H1 (cell line): ENCODE data around the gene CRBN. TPM values are rescaled to one million over a fixed set of nuclear protein-coding genes. Genes with fewer than 3 reads are reported as not detected.

ENCODE experiments used
- CTCF ChIA-PET: fragments of 300-600 bp; sonication (Branson Sonifier 250); formaldehyde crosslinking; loops from one replicate; lab custom pipeline; 2021; ENCODE audit not compliant: partially characterized antibody; lab: Charles Lee
- POLR2A ChIA-PET: fragments of 300-600 bp; sonication (Branson Sonifier 250); formaldehyde crosslinking; loops from one replicate; lab custom pipeline; 2021; ENCODE audit warnings: inconsistent platforms; ENCODE audit not compliant: partially characterized antibody; lab: Charles Lee
- DNase-seq, 2 experiments: peaks; one replicate each; pipeline versions ENCODE4 v3.0.0 to v3.0.0-alpha.2; 2010 to 2022; ENCODE audit warnings: low spot score in 2 of 2, low read depth in 1 of 2, mixed read lengths in 1 of 2
- FAIRE-seq: peaks from 2 replicates; lab custom pipeline; 2011; peaks lifted over from hg19 to GRCh38; lab: Jason Lieb, UNC
- H2AFZ ChIP-seq: 2 replicates; pipeline ENCODE4 v1.8.1; 2012; ENCODE audit warnings: low read length, inconsistent platforms
- H2AK5ac ChIP-seq: 2 replicates; pipeline ENCODE4 v1.6.1; 2013; ENCODE audit warnings: low read depth, low read length
- H2BK120ac ChIP-seq: replicated peaks from 2 replicates; pipeline ENCODE3; 2013; ENCODE audit warnings: low read depth, low read length, inconsistent platforms
- H2BK12ac ChIP-seq: 2 replicates; pipeline ENCODE4 v1.6.1; 2013; ENCODE audit warnings: low read depth, low read length
- H2BK15ac ChIP-seq: 2 replicates; pipeline ENCODE4 v1.6.1; 2013; ENCODE audit warnings: low read length
- H2BK20ac ChIP-seq: 2 replicates; pipeline ENCODE4 v1.6.1; 2013; ENCODE audit warnings: low read length
- H2BK5ac ChIP-seq: 2 replicates; pipeline ENCODE4 v1.6.1; 2013; ENCODE audit warnings: low read depth, low read length
- H3K14ac ChIP-seq: 2 replicates; pipeline ENCODE4 v1.6.1; 2013; ENCODE audit warnings: inconsistent platforms; ENCODE audit not compliant: insufficient read length
- H3K18ac ChIP-seq: 2 replicates; pipeline ENCODE4 v1.6.1; 2013; ENCODE audit warnings: low read length; ENCODE audit errors: extremely low read depth
- H3K23ac ChIP-seq: 2 replicates; pipeline ENCODE4 v1.6.1; 2013; ENCODE audit warnings: inconsistent platforms; ENCODE audit not compliant: insufficient read length
- H3K23me2 ChIP-seq: 2 replicates; pipeline ENCODE4 v1.6.1; 2013; ENCODE audit warnings: low read depth, low read length
- H3K27ac ChIP-seq: 2 replicates; pipeline ENCODE4 v1.6.1; 2011; ENCODE audit warnings: low read depth, low read length, inconsistent platforms
- H3K27me3 ChIP-seq, 4 experiments: replicated peaks in 1 of 4; 1 replicate in 1 of 4; 2 replicates in 3 of 4; pipeline versions ENCODE4 v1.6.1 to v1.8.1; 2011 to 2013; ENCODE audit warnings: low read length in 3 of 4, mild to moderate bottlenecking in 3 of 4, inconsistent platforms in 2 of 4, mixed read lengths in 2 of 4, moderate library complexity in 1 of 4; ENCODE audit not compliant: control insufficient read depth in 3 of 4, insufficient read depth in 3 of 4; ENCODE audit errors: extremely low read depth in 1 of 4
- H3K36me3 ChIP-seq, 4 experiments: 2 replicates each; pipeline versions ENCODE4 v1.6.1 to v1.8.1; 2011 to 2013; ENCODE audit warnings: mild to moderate bottlenecking in 4 of 4, low read length in 3 of 4, moderate library complexity in 2 of 4, control low read depth in 1 of 4, inconsistent platforms in 1 of 4; ENCODE audit not compliant: insufficient read depth in 4 of 4, control insufficient read depth in 2 of 4
- H3K4ac ChIP-seq: replicated peaks from 2 replicates; pipeline ENCODE3; 2013; ENCODE audit warnings: low read length, low read depth, mixed read lengths, inconsistent platforms; ENCODE audit not compliant: insufficient read length
- H3K4me1 ChIP-seq, 4 experiments: replicated peaks in 1 of 4; 1 replicate in 1 of 4; 2 replicates in 3 of 4; pipeline versions ENCODE4 v1.6.1 to v1.8.1; 2011 to 2013; ENCODE audit warnings: low read length in 3 of 4, inconsistent platforms in 2 of 4, mixed read lengths in 1 of 4; ENCODE audit not compliant: insufficient read depth in 4 of 4, control insufficient read depth in 3 of 4
- H3K4me2 ChIP-seq, 2 experiments: 2 replicates each; pipeline versions ENCODE4 v1.6.1 to v1.8.1; 2011 to 2013; ENCODE audit warnings: low read depth in 2 of 2, low read length in 2 of 2, control low read depth in 1 of 2, inconsistent platforms in 1 of 2, mild to moderate bottlenecking in 1 of 2; ENCODE audit not compliant: insufficient read depth in 1 of 2
- H3K4me3 ChIP-seq, 4 experiments: fragments of 200-600, 300-600 bp in 1 of 4; sonication (generic), shearing (Covaris generic), sonication (Bioruptor Twin) in 1 of 4; 2 replicates each; pipeline versions ENCODE4 v1.5.1 to v1.8.1; 2011 to 2016; ENCODE audit warnings: low read length in 4 of 4, low read depth in 3 of 4, control low read depth in 2 of 4, inconsistent platforms in 2 of 4, mild to moderate bottlenecking in 2 of 4, mixed read lengths in 1 of 4, moderate library complexity in 1 of 4; ENCODE audit not compliant: insufficient read depth in 2 of 4; ENCODE audit errors: extremely low read depth in 1 of 4
- H3K56ac ChIP-seq: replicated peaks from 2 replicates; pipeline ENCODE3; 2013; ENCODE audit warnings: low read depth, mild to moderate bottlenecking, mixed read lengths, low read length, inconsistent platforms; ENCODE audit not compliant: insufficient read length
- H3K79me1 ChIP-seq: 2 replicates; pipeline ENCODE4 v1.6.1; 2013; ENCODE audit warnings: low read depth, low read length, control low read depth
- H3K79me2 ChIP-seq, 2 experiments: 2 replicates each; pipeline versions ENCODE4 v1.6.1 to v1.8.1; 2012 to 2013; ENCODE audit warnings: low read length in 2 of 2, mild to moderate bottlenecking in 2 of 2, inconsistent platforms in 1 of 2; ENCODE audit not compliant: insufficient read depth in 2 of 2, control insufficient read depth in 1 of 2
- H3K9ac ChIP-seq, 4 experiments: replicated peaks in 1 of 4; 1 replicate in 1 of 4; 2 replicates in 3 of 4; pipeline versions ENCODE4 v1.6.1 to v1.8.1; 2011 to 2013; ENCODE audit warnings: low read depth in 3 of 4, low read length in 3 of 4, control low read depth in 2 of 4, mild to moderate bottlenecking in 2 of 4, moderate library complexity in 2 of 4, inconsistent platforms in 1 of 4; ENCODE audit errors: extremely low read depth in 1 of 4
- H3K9me3 ChIP-seq, 2 experiments: 2 replicates each; pipeline versions ENCODE4 v1.6.1 to v1.8.1; 2012 to 2013; ENCODE audit warnings: mild to moderate bottlenecking in 2 of 2, moderate library complexity in 2 of 2, control low read depth in 1 of 2, inconsistent platforms in 1 of 2, low read depth in 1 of 2, low read length in 1 of 2, mixed read lengths in 1 of 2; ENCODE audit not compliant: insufficient read depth in 2 of 2
- H4K20me1 ChIP-seq, 2 experiments: replicated peaks in 1 of 2; 2 replicates each; pipeline versions ENCODE3 to v1.8.1; 2011 to 2013; ENCODE audit warnings: inconsistent platforms in 2 of 2, low read length in 2 of 2, mild to moderate bottlenecking in 1 of 2; ENCODE audit not compliant: insufficient read depth in 2 of 2, control insufficient read depth in 1 of 2
- H4K5ac ChIP-seq: 2 replicates; pipeline ENCODE4 v1.6.1; 2013; ENCODE audit warnings: low read length, low read depth, mixed read lengths, inconsistent platforms; ENCODE audit not compliant: insufficient read length
- H4K8ac ChIP-seq: 2 replicates; pipeline ENCODE4 v1.8.0; 2013; ENCODE audit warnings: mild to moderate bottlenecking, moderate library complexity, low read length, inconsistent platforms; ENCODE audit not compliant: insufficient read depth; ENCODE audit errors: extremely low read depth
- H4K91ac ChIP-seq: replicated peaks from 2 replicates; pipeline ENCODE3; 2013; ENCODE audit warnings: low read length, mixed read lengths, inconsistent platforms; ENCODE audit not compliant: insufficient read length
- RAD21 ChIP-seq, 2 experiments: IDR thresholded peaks in 1 of 2; conservative IDR thresholded peaks in 1 of 2; 2 replicates each; pipeline ENCODE4 v1.6.1; 2011; ENCODE audit warnings: low read depth in 2 of 2, low read length in 2 of 2, improper control_type of control experiment in 1 of 2, inconsistent platforms in 1 of 2, mild to moderate bottlenecking in 1 of 2, moderate library complexity in 1 of 2
- WGBS, 2 experiments: shearing (Covaris generic) in 1 of 2; methylation state at CpG; one replicate each; pipeline versions ENCODE4 v1.1.6 to v1.1.7; 2013 to 2015; ENCODE audit warnings: low lambda C conversion rate in 2 of 2, mixed read lengths in 2 of 2, inconsistent platforms in 1 of 2, low coverage in 1 of 2, missing lambda C conversion rate in 1 of 2; ENCODE audit not compliant: insufficient replicate concordance in 2 of 2, insufficient coverage in 1 of 2, insufficient read length in 1 of 2; ENCODE audit errors: extremely low coverage in 1 of 2, missing lambda C conversion rate in 1 of 2; 5-methylcytosine and 5-hydroxymethylcytosine counted together
- polyA plus RNA-seq, 7 experiments: library from polyadenylated mRNA; depleted of rRNA in 3 of 7; stranded (reverse) in 5 of 7; unstranded in 2 of 7; fragments of >200 nt in 5 of 7; fragments of 200-250 nt in 2 of 7; gene quantifications; 1 replicate in 5 of 7; 2 replicates in 1 of 7; 4 replicates in 1 of 7; pipeline versions ENCODE4 v1.2.1 to v1.2.3, GENCODE V29; 2011 to 2013; ENCODE audit warnings: missing spikeins in 2 of 7, mixed read lengths in 2 of 7
- total RNA-seq: library from RNA; stranded (reverse); fragmentation: NEBNext Ultra II Directional; extraction: Animal tissue kit (Norgen Biotek cat#: 25700); gene quantifications from 2 replicates; pipeline ENCODE4 v1.2.1, GENCODE V29; 2021
- TF ChIP-seq, protein P1 (sequence below), 3 experiments: IDR thresholded peaks; 1 replicate in 2 of 3; 2 replicates in 1 of 3; pipeline versions ENCODE4 v1.5.1 to v1.6.1; 2011; ENCODE audit warnings: low read length in 3 of 3, mild to moderate bottlenecking in 3 of 3, inconsistent platforms in 2 of 3, low read depth in 1 of 3, moderate library complexity in 1 of 3; ENCODE audit not compliant: insufficient read depth in 1 of 3; ENCODE audit errors: control extremely low read depth in 1 of 3

The CRBN gene
- total and polyA plus RNA-seq, 2 of the 8 experiments (the other 6 are each of a cell fraction or from before 2014, with no cell fraction given) = 13.4 to 30.3 TPM

DNA sequence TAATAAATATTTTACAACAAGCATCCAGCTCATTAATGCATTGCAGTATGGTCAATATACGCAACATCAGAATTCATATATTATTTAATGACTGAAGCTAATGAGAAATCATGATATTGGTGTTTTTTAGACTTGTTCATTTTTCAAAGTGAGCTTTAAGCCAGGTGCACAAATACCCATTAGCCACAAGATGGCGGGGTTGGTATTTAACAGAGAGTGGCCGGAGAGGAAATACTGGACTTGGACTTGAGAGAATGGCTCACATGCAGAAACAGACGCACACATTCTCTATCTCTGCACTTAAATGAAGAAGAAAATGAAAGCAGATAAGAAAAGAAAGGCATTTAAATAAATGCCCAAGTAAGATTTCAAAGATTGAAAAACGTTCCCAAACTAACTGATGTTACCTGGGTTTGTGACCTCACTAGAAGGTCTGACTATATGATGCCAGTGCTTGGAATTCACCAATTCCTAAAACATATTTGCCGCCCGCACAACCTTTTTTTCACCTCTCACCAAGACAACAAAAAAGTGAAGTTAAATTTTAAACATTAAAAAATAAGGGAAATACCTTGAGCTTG is 21.2 kb upstream of the CRBN start:
- H3K14ac ChIP-seq = no peak overlapping the region
- 46% methylated on average over 7 of the region's 7 CpGs; no CpG with 5 or more reads in 1 of the 2 experiments for WGBS, 2 experiments
- no peak overlapping the region for H2BK15ac ChIP-seq
- ChIA-PET CTCF (interaction anchor here (0.5 to 4.6 kb wide), 57 partner anchors 8 to 1099 kb away, joined by 3 to 33 read pairs (median 3); partner anchors contain the start of gene CRBN), POLR2A (interaction anchor here (1.0 kb wide), 1 partner anchor 600 kb away, joined by 4 read pairs; no protein-coding TSS in a partner anchor)
- no peaks in the 10 kb centered on the region for H3K23me2 ChIP-seq
- no peaks in the 10 kb centered on the region for H3K36me3 ChIP-seq
- no peak overlapping the region for H3K4me3 ChIP-seq
- no peak overlapping the region for H3K23ac ChIP-seq
- H2AK5ac ChIP-seq = no peak overlapping the region
- no peak overlapping the region for H3K4me2 ChIP-seq
- H2BK20ac ChIP-seq = no peak overlapping the region
- H4K20me1 ChIP-seq = no peaks in the 10 kb centered on the region
- H3K9ac ChIP-seq = no peak overlapping the region
- DNase-seq (no peak), FAIRE-seq (peak; percentile 98)
- H3K79me1 ChIP-seq = no peaks in the 10 kb centered on the region
- H3K79me2 ChIP-seq = no peaks in the 10 kb centered on the region
- H2BK5ac ChIP-seq = no peak overlapping the region
- no peak overlapping the region for H3K18ac ChIP-seq
- H3K4ac ChIP-seq = no peak overlapping the region
- no peaks in the 10 kb centered on the region; a peak in 1 of 7 replicates for H3K4me1 ChIP-seq
- no peak overlapping the region for H4K91ac ChIP-seq
- no peaks in the 10 kb centered on the region for H3K27me3 ChIP-seq
- no peak overlapping the region for H2AFZ ChIP-seq
- no peak overlapping the region for H3K56ac ChIP-seq
- H2BK120ac ChIP-seq = no peak overlapping the region
- H4K5ac ChIP-seq = no peak overlapping the region
- 0 out of 4 replicates have a peak, but pooled peaks cover 0 to 2% of the 10 kb centered on the region in 2 experiments for H3K9me3 ChIP-seq
- H4K8ac ChIP-seq = no peak overlapping the region
- H3K27ac ChIP-seq = no peak overlapping the region
- H2BK12ac ChIP-seq = no peak overlapping the region
- TF ChIP-seq, protein P1, sequence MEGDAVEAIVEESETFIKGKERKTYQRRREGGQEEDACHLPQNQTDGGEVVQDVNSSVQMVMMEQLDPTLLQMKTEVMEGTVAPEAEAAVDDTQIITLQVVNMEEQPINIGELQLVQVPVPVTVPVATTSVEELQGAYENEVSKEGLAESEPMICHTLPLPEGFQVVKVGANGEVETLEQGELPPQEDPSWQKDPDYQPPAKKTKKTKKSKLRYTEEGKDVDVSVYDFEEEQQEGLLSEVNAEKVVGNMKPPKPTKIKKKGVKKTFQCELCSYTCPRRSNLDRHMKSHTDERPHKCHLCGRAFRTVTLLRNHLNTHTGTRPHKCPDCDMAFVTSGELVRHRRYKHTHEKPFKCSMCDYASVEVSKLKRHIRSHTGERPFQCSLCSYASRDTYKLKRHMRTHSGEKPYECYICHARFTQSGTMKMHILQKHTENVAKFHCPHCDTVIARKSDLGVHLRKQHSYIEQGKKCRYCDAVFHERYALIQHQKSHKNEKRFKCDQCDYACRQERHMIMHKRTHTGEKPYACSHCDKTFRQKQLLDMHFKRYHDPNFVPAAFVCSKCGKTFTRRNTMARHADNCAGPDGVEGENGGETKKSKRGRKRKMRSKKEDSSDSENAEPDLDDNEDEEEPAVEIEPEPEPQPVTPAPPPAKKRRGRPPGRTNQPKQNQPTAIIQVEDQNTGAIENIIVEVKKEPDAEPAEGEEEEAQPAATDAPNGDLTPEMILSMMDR (IDR thresholded peaks at IDR 0.05; ENCODE audit: control extremely low read depth in 1 of 3, insufficient read depth in 1 of 3, low read depth in 1 of 3, low read length in 3 of 3) = peak in 2 of 3 experiments; percentile 62 to 74; a peak in 3 of 4 replicates
- TF ChIP-seq RAD21 (IDR thresholded peaks at IDR 0.05 in 1 of 2, conservative IDR thresholded peaks at IDR 0.05 in 1 of 2; ENCODE audit: low read depth in 2 of 2, low read length in 2 of 2) = peak; percentile 95
